Astrocyte (in vitro differentiated cells and primary cell): ENCODE results near the gene AP2M1.

ENCODE experiments used
- EZH2 ChIP-seq: IDR thresholded peaks from 2 replicates; pipeline ENCODE4 v1.6.1; 2012; ENCODE audit warnings: mild to moderate bottlenecking, low read length, inconsistent platforms; ENCODE audit not compliant: insufficient read depth
- TF ChIP-seq, protein P1 (sequence below): IDR thresholded peaks from 2 replicates; pipeline ENCODE4 v1.5.1; 2011; ENCODE audit warnings: low read depth, mild to moderate bottlenecking, inconsistent platforms, low read length, moderate library complexity; ENCODE audit not compliant: insufficient read depth

DNA sequence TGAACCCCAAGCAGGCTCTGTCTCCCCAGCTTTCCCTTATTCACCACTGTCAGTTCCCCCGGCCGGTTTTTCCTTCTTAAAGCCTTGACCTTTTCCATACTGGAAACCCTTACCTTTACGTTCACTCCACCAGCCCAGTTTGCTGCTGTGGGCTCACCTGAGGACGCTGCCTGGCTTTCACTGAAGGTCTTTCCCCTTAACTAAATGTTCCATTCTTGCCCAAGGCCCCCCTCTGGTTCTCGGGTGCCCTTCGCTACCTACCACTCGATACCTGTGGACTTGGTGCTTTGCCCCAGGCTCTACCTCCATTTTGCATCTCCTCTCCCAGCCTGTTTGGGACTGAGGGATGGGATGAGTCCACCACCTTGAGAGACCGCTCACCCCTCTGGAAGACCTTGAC is 851 bp downstream of the AP2M1 start:
- no peak for TF ChIP-seq EZH2
- TF ChIP-seq, protein P1, sequence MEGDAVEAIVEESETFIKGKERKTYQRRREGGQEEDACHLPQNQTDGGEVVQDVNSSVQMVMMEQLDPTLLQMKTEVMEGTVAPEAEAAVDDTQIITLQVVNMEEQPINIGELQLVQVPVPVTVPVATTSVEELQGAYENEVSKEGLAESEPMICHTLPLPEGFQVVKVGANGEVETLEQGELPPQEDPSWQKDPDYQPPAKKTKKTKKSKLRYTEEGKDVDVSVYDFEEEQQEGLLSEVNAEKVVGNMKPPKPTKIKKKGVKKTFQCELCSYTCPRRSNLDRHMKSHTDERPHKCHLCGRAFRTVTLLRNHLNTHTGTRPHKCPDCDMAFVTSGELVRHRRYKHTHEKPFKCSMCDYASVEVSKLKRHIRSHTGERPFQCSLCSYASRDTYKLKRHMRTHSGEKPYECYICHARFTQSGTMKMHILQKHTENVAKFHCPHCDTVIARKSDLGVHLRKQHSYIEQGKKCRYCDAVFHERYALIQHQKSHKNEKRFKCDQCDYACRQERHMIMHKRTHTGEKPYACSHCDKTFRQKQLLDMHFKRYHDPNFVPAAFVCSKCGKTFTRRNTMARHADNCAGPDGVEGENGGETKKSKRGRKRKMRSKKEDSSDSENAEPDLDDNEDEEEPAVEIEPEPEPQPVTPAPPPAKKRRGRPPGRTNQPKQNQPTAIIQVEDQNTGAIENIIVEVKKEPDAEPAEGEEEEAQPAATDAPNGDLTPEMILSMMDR, result no peak
